Stimulated activated CD4-positive, alpha-beta T cell treated with anti-CD3 and anti-CD28 coated beads, TNF-alpha, amount 100 ng/mL, for 24 hours (primary cell): ENCODE results near the gene EPHA2.

Experiments
- DNase-seq, 3 experiments: peaks; one replicate each; pipeline ENCODE4 v3.0.0-alpha.2; 2020; ENCODE audit warnings: low read depth in 3 of 3

Gene EPHA2

GRCh38 chr1:16149702-16150488 is 6.0 kb downstream of the EPHA2 start:
- no peak for DNase-seq

GRCh38 chr1:16149146-16149545 is 6.7 kb downstream of the EPHA2 start:
- DNase-seq, result no peak

GRCh38 chr1:16148329-16149092 is 7.4 kb downstream of the EPHA2 start:
- DNase-seq, result no peak

GRCh38 chr1:16147156-16147926 is 8.5 kb downstream of the EPHA2 start:
- no peak for DNase-seq

- DNase-seq, result no peak
Observed at GRCh38 chr1:16146279-16147155, 9.4 kb downstream of the EPHA2 start.

GRCh38 chr1:16145662-16146278 is 10.1 kb downstream of the EPHA2 start:
- DNase-seq, result no peak

GRCh38 chr1:16145030-16145661 is 10.7 kb downstream of the EPHA2 start:
- no peak for DNase-seq

- DNase-seq, result no peak
Observed at GRCh38 chr1:16144325-16145029, 11.4 kb downstream of the EPHA2 start.

GRCh38 chr1:16143566-16144324 is 12.1 kb downstream of the EPHA2 start:
- DNase-seq, result no peak

- DNase-seq, result no peak
Observed at GRCh38 chr1:16143005-16143565, 12.8 kb downstream of the EPHA2 start.

- DNase-seq, result no peak
Observed at GRCh38 chr1:16142383-16142995, 13.4 kb downstream of the EPHA2 start.

GRCh38 chr1:16141573-16142336 is 14.1 kb downstream of the EPHA2 start:
- DNase-seq, result no peak

GRCh38 chr1:16140068-16140596 is 15.7 kb downstream of the EPHA2 start:
- DNase-seq, result no peak

- DNase-seq, result no peak
Observed at GRCh38 chr1:16139473-16139962, 16.4 kb downstream of the EPHA2 start.

GRCh38 chr1:16138772-16139221 is 17.1 kb downstream of the EPHA2 start:
- no peak for DNase-seq

- no peak for DNase-seq
Observed at GRCh38 chr1:16137890-16138467, 17.9 kb downstream of the EPHA2 start.

- DNase-seq, result no peak
Observed at GRCh38 chr1:16135501-16135900, 20.4 kb downstream of the EPHA2 start.
